ENCODE measurements around the gene ORC4. TPM values are rescaled to one million over a fixed set of nuclear protein-coding genes. Genes with fewer than 3 reads are reported as not detected.
A peak's percentile ranks its signal among the peaks of the same experiment; 100 is the strongest.

Gene ORC4
- total and polyA plus RNA-seq, 3 experiments from 2014 or later: 34.8 to 39.3 (median 35.4) TPM

DNA sequence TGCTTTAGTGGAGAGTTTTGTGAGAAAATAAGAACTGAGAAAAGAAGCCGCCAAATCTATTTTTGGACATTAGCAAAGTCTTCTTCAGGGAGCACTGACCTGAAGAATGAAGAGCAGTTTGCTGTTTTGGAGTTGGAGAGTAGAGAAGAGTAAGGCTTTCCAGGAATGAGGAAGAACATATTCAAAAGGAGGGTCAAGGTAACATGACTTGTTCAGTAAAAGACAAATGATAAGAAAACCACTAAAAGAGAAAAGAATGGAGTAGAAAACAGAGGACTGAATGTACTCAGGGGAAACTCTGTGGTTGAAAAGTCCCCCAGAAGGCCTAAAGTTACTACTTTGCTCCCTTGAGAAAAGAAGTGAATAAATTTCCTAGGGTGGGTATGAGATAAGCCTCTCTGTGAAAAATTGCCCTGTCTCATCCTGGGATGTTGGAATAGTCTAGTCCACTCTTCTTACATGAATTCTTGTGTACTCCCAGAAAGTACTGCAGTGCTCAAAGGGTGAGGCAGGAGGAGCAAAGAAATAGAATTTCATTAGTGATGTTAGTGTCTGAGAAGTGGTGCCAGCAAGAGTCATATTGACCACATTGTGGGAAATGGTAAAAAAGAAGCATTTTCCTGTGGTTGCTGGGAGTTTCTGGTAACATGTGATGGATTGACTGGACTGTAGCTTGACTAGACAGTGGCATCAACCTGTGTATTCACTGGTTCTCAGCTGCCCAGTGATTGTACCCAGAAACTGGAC, 28.1 kb upstream of the ORC4 start:
- POLR2A ChIA-PET: no interaction called here
- Mint-ChIP-seq H3K4me1 (peaks cover 39 to 73% (median 58%) of the 10 kb centered on the region in 3 donors), H3K27ac (peak overlapping the region in 2 of 8 donors; percentile 25 to 35), H3K27me3 (no peaks in the 10 kb centered on the region), H3K4me3 (no peak overlapping the region), H3K9me3 (peaks cover 0 to 9% (median 0%) of the 10 kb centered on the region in 5 donors), H3K36me3 (peaks cover 0 to 11% (median 10%) of the 10 kb centered on the region in 3 donors)
- Histone ChIP-seq H3K27me3 (ENCODE audit: insufficient read depth, low read length, poor library complexity, severe bottlenecking) (no peaks in the 10 kb centered on the region), H3K36me3 (ENCODE audit: insufficient read depth, low read length) (no peaks in the 10 kb centered on the region), H3K27ac (ENCODE audit: low read depth, low read length) (no peak overlapping the region), H3K4me1 (ENCODE audit: insufficient read depth, low read length) (peaks cover 8% of the 10 kb centered on the region), H3K4me3 (ENCODE audit: low read length) (no peak overlapping the region), H3K9me3 (ENCODE audit: low read length) (no peaks in the 10 kb centered on the region)
- DNase-seq: no peak
- CTCF ChIA-PET: no interaction called here

DNA sequence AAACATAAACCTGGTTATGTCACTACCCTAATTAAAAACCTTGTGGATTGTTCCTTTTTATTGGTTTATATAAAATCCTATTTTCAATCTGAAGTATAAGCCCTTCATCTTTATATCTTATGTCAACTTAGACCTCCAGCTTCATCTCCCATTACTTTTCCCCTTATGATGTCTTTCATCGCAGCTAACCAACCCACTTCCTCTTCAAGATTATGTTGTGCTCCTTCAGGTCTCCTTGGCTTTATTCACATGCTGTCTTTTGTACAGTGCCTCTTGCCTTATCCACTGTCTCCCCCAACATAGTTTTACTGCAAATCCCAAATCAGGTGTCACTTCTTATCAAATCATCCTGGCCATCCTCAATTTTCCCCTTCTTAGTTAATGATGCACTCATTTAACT, 26.3 kb upstream of the ORC4 start:
- no peaks in the 10 kb centered on the region for H3K27me3 Mint-ChIP-seq
- peak overlapping the region in 6 of 8 donors; percentile 4 to 36 (median 10) for H3K27ac Mint-ChIP-seq
- H3K4me3 Mint-ChIP-seq: no peak overlapping the region
- ChIA-PET CTCF (no interaction called here), POLR2A (no interaction called here)
- peaks cover 8% of the 10 kb centered on the region for H3K4me1 ChIP-seq (ENCODE audit: insufficient read depth, low read length)
- no peaks in the 10 kb centered on the region for H3K27me3 ChIP-seq (ENCODE audit: insufficient read depth, low read length, poor library complexity, severe bottlenecking)
- H3K9me3 ChIP-seq (ENCODE audit: low read length): no peaks in the 10 kb centered on the region
- H3K9me3 Mint-ChIP-seq: no peaks in the 10 kb centered on the region
- no peak for DNase-seq
- peaks cover 34 to 59% (median 55%) of the 10 kb centered on the region in 3 donors for H3K4me1 Mint-ChIP-seq
- H3K4me3 ChIP-seq (ENCODE audit: low read length): no peak overlapping the region
- H3K36me3 ChIP-seq (ENCODE audit: insufficient read depth, low read length): no peaks in the 10 kb centered on the region
- peaks cover 0 to 1% (median 0%) of the 10 kb centered on the region in 3 donors for H3K36me3 Mint-ChIP-seq
- H3K27ac ChIP-seq (ENCODE audit: low read depth, low read length): no peak overlapping the region

DNA sequence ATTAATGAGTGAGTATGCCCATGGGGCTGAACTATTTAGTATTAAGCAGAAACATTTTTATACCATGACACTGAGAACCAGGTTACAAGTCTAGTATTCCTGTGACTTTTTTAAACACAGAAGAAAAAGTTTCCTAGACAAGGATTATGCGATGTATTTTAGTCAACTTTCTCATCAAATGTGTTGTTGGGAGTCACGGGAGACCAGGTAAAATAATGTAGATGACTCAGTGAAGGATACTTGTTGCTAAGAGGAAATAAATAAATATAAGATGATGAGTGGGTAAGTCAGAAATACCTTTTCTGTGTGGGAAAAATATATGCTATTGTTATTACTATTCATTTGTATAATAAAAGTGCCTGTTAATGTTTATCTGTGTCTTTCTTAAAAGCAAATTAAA, 23.8 kb upstream of the ORC4 start:
- Mint-ChIP-seq H3K9me3 (no peaks in the 10 kb centered on the region), H3K27me3 (no peaks in the 10 kb centered on the region), H3K4me1 (peaks cover 29 to 35% (median 32%) of the 10 kb centered on the region in 3 donors), H3K27ac (peak overlapping the region in 1 of 8 donors; percentile 3), H3K36me3 (peaks cover 0 to 9% (median 6%) of the 10 kb centered on the region in 3 donors), H3K4me3 (no peak overlapping the region)
- H3K27me3 ChIP-seq (ENCODE audit: insufficient read depth, low read length, poor library complexity, severe bottlenecking): no peaks in the 10 kb centered on the region
- H3K4me1 ChIP-seq (ENCODE audit: insufficient read depth, low read length): peaks cover 8% of the 10 kb centered on the region
- H3K27ac ChIP-seq (ENCODE audit: low read depth, low read length): no peak overlapping the region
- H3K4me3 ChIP-seq (ENCODE audit: low read length): no peak overlapping the region
- no peak for DNase-seq
- no peaks in the 10 kb centered on the region for H3K36me3 ChIP-seq (ENCODE audit: insufficient read depth, low read length)
- ChIA-PET POLR2A (no interaction called here), CTCF (no interaction called here)
- H3K9me3 ChIP-seq (ENCODE audit: low read length): no peaks in the 10 kb centered on the region

DNA sequence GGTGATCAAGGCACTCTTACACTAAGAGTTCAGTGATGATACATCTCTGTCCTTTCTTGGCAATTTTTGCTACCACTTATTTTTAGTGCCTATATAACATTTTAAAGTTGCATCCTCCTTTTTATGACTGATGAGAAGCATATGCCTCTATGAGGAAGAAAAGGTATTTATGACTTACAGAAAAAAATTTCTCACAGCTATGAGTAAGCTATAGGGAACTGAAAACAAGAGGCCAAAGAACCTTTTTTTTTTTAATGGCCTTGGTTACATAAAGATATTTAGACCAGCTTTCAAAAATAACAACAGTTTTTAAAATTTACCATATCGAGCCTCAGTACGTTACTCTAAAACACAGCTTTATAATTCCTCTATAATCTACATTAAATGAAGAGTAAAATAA, 21.7 kb upstream of the ORC4 start:
- H3K27ac ChIP-seq (ENCODE audit: low read depth, low read length): no peak overlapping the region
- no peaks in the 10 kb centered on the region for H3K27me3 Mint-ChIP-seq
- H3K36me3 Mint-ChIP-seq: peaks cover 0 to 9% (median 6%) of the 10 kb centered on the region in 3 donors
- peaks cover 11 to 16% (median 14%) of the 10 kb centered on the region in 3 donors for H3K4me1 Mint-ChIP-seq
- no peaks in the 10 kb centered on the region for H3K9me3 Mint-ChIP-seq
- ChIA-PET POLR2A (no interaction called here), CTCF (no interaction called here)
- no peaks in the 10 kb centered on the region for H3K9me3 ChIP-seq (ENCODE audit: low read length)
- DNase-seq: no peak
- H3K36me3 ChIP-seq (ENCODE audit: insufficient read depth, low read length): no peaks in the 10 kb centered on the region
- H3K27ac Mint-ChIP-seq: no peak overlapping the region
- no peak overlapping the region for H3K4me3 Mint-ChIP-seq
- H3K4me3 ChIP-seq (ENCODE audit: low read length): no peak overlapping the region
- no peaks in the 10 kb centered on the region for H3K27me3 ChIP-seq (ENCODE audit: insufficient read depth, low read length, poor library complexity, severe bottlenecking)
- peaks cover 8% of the 10 kb centered on the region for H3K4me1 ChIP-seq (ENCODE audit: insufficient read depth, low read length)

DNA sequence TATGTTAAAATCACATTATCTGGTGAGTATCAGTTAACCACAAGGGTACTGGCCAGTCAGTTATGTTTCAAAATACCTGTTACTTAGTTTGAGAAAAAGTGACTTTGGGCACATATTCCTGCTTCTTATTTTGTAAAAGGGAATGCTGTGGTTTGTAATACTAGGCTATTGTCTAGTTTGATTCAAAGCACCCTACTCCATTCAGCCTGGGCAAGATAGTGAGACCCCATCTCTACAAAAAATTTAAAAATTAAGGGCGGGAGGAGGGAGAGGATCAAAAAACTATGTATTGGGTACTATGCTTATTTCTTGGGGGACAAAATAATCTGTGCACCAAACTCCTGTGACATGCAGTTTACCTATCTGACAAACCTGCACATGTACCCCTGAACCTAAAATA, 19.2 kb upstream of the ORC4 start:
- Mint-ChIP-seq H3K36me3 (peaks cover 0 to 11% (median 9%) of the 10 kb centered on the region in 3 donors), H3K27me3 (no peaks in the 10 kb centered on the region), H3K4me1 (peaks cover 6 to 10% (median 9%) of the 10 kb centered on the region in 3 donors), H3K27ac (no peak overlapping the region), H3K9me3 (no peaks in the 10 kb centered on the region), H3K4me3 (no peak overlapping the region)
- no peak for DNase-seq
- no peak overlapping the region for H3K27ac ChIP-seq (ENCODE audit: low read depth, low read length)
- no peaks in the 10 kb centered on the region for H3K27me3 ChIP-seq (ENCODE audit: insufficient read depth, low read length, poor library complexity, severe bottlenecking)
- no peaks in the 10 kb centered on the region for H3K4me1 ChIP-seq (ENCODE audit: insufficient read depth, low read length)
- no peak overlapping the region for H3K4me3 ChIP-seq (ENCODE audit: low read length)
- ChIA-PET CTCF (no interaction called here), POLR2A (no interaction called here)
- no peaks in the 10 kb centered on the region for H3K9me3 ChIP-seq (ENCODE audit: low read length)
- no peaks in the 10 kb centered on the region for H3K36me3 ChIP-seq (ENCODE audit: insufficient read depth, low read length)

DNA sequence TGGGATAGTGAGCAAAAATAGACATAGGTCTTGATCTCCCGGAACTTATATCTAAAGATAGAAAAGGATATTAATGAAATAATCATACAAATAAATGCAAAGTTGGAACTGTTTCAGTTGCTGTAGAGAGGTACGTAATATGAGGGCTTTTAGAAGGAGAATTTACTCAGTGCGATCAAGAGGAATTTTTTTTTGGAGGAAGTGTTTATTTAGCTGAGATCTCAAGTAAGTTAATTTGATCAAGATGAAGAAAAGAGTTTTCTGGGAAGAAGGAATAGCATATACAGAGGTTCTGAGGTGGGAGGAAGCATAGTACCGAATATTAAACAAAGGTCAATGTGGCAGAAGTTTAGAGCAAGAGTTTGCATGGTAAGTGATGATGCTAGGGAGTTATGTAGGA, 11.7 kb upstream of the ORC4 start:
- Mint-ChIP-seq H3K4me1 (peaks cover 5 to 23% (median 22%) of the 10 kb centered on the region in 3 donors), H3K4me3 (no peak overlapping the region), H3K27me3 (no peaks in the 10 kb centered on the region), H3K36me3 (peaks cover 0 to 5% (median 0%) of the 10 kb centered on the region in 3 donors), H3K9me3 (no peaks in the 10 kb centered on the region), H3K27ac (no peak overlapping the region)
- DNase-seq: no peak
- Histone ChIP-seq H3K4me3 (ENCODE audit: low read length) (no peak overlapping the region), H3K36me3 (ENCODE audit: insufficient read depth, low read length) (no peaks in the 10 kb centered on the region), H3K27ac (ENCODE audit: low read depth, low read length) (no peak overlapping the region), H3K9me3 (ENCODE audit: low read length) (no peaks in the 10 kb centered on the region), H3K27me3 (ENCODE audit: insufficient read depth, low read length, poor library complexity, severe bottlenecking) (no peaks in the 10 kb centered on the region), H3K4me1 (ENCODE audit: insufficient read depth, low read length) (no peaks in the 10 kb centered on the region)
- ChIA-PET CTCF (no interaction called here), POLR2A (no interaction called here)

DNA sequence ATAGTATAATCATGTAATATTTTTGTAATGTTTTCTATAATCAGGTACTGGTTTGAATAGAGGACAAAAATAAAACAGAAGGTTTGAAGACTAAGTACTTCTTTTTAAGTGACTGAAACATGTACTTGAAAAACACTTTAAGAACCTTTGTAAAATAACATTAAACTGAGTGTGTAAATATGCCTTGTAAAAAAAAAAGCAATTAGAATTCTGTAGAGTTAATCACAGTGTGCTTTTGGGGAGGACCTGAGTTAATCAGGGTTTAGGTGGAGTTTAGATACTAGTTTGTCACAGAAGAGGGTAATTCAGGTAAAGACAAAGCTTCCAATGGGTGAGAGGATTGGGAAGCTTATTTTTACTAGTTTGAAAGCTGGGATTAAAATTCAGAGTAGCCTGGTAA, 10.6 kb upstream of the ORC4 start:
- no peak overlapping the region for H3K4me3 Mint-ChIP-seq
- CTCF ChIA-PET: no interaction called here
- POLR2A ChIA-PET: no interaction called here
- Histone ChIP-seq H3K4me1 (ENCODE audit: insufficient read depth, low read length) (no peaks in the 10 kb centered on the region), H3K36me3 (ENCODE audit: insufficient read depth, low read length) (no peaks in the 10 kb centered on the region), H3K4me3 (ENCODE audit: low read length) (no peak overlapping the region), H3K27ac (ENCODE audit: low read depth, low read length) (no peak overlapping the region), H3K27me3 (ENCODE audit: insufficient read depth, low read length, poor library complexity, severe bottlenecking) (no peaks in the 10 kb centered on the region), H3K9me3 (ENCODE audit: low read length) (no peaks in the 10 kb centered on the region)
- H3K9me3 Mint-ChIP-seq: no peaks in the 10 kb centered on the region
- H3K4me1 Mint-ChIP-seq: peaks cover 5 to 25% (median 24%) of the 10 kb centered on the region in 3 donors
- no peak for DNase-seq
- no peak overlapping the region for H3K27ac Mint-ChIP-seq
- H3K27me3 Mint-ChIP-seq: no peaks in the 10 kb centered on the region
- H3K36me3 Mint-ChIP-seq: peaks cover 0 to 5% (median under 1%) of the 10 kb centered on the region in 3 donors

DNA sequence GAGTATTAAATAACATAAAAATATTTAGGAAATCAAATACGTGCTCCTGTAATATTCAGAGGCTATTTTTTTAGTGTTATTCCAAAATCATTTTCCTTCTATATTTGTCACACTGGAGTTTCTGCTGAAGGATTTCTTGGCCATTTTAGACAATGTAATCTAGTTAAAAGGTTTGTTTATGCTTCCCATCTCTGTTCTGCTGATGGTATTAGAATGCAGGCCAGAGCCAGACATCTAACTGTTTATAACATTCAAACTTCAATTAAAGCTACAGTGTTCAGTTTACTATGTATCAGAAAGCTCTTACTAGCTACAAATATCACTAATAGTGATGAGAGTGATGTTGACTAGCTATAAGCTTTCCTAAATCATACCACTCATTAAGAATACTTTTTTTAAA, 8.2 kb upstream of the ORC4 start:
- ChIA-PET CTCF (no interaction called here), POLR2A (no interaction called here)
- H3K4me1 ChIP-seq (ENCODE audit: insufficient read depth, low read length): peaks cover 12% of the 10 kb centered on the region
- Mint-ChIP-seq H3K9me3 (no peaks in the 10 kb centered on the region), H3K27ac (no peak overlapping the region), H3K27me3 (no peaks in the 10 kb centered on the region), H3K36me3 (peaks cover 0 to 7% (median 0%) of the 10 kb centered on the region in 3 donors), H3K4me1 (peaks cover 20 to 35% (median 28%) of the 10 kb centered on the region in 3 donors), H3K4me3 (no peak overlapping the region)
- H3K27ac ChIP-seq (ENCODE audit: low read depth, low read length): no peak overlapping the region
- no peaks in the 10 kb centered on the region for H3K36me3 ChIP-seq (ENCODE audit: insufficient read depth, low read length)
- H3K4me3 ChIP-seq (ENCODE audit: low read length): no peak overlapping the region
- no peaks in the 10 kb centered on the region for H3K9me3 ChIP-seq (ENCODE audit: low read length)
- no peaks in the 10 kb centered on the region for H3K27me3 ChIP-seq (ENCODE audit: insufficient read depth, low read length, poor library complexity, severe bottlenecking)
- no peak for DNase-seq

Data from CD8-positive, alpha-beta memory T cell (primary cell).